HL-60 (cell line): ENCODE results near the gene STAT6.

Experiments used
- DNase-seq, 2 experiments: peaks; one replicate each; pipeline ENCODE4 v3.0.0-alpha.2; 2010 to 2020; ENCODE audit warnings: low read depth in 1 of 2, low spot score in 1 of 2
- H3K27ac ChIP-seq: fragments of 250-450 bp; sonication (Bioruptor Pico); replicated peaks from 2 replicates; pipeline ENCODE4 v1.5.1; 2020; ENCODE audit warnings: mild to moderate bottlenecking, moderate library complexity
- H3K27me3 ChIP-seq: fragments of 250-450 bp; sonication (Bioruptor Pico); 2 replicates; pipeline ENCODE4 v1.5.1; 2021; ENCODE audit warnings: mild to moderate bottlenecking, moderate library complexity; ENCODE audit not compliant: insufficient read depth, poor library complexity, severe bottlenecking
- H3K4me3 ChIP-seq: replicated peaks from 2 replicates; pipeline ENCODE4 v1.5.1; 2011; ENCODE audit warnings: mild to moderate bottlenecking, control low read depth, low read length; ENCODE audit not compliant: insufficient read depth
- CTCF ChIP-seq: IDR thresholded peaks from one replicate; pipeline ENCODE4 v1.5.1; 2011; ENCODE audit warnings: low read length, control low read depth, inconsistent platforms; ENCODE audit not compliant: insufficient read depth
- GABPA ChIP-seq: IDR thresholded peaks from 2 replicates; pipeline ENCODE4 v1.6.1; 2012; ENCODE audit warnings: low read depth
- POLR2AphosphoS5 ChIP-seq: IDR thresholded peaks from 2 replicates; pipeline ENCODE4 v1.6.1; 2012; ENCODE audit warnings: low read depth
- REST ChIP-seq: IDR thresholded peaks from 2 replicates; pipeline ENCODE4 v1.6.1; 2012; ENCODE audit warnings: low read depth; ENCODE audit not compliant: insufficient replicate concordance
- SPI1 ChIP-seq: IDR thresholded peaks from 2 replicates; pipeline ENCODE4 v1.6.1; 2012; ENCODE audit warnings: low read depth, mild to moderate bottlenecking, borderline replicate concordance

The STAT6 gene

GRCh38 chr12:57127726-57128518, 16.8 kb upstream of the STAT6 start, which contains the start of gene LRP1:
LRP1 (plus strand) TSS chr12:57128483; CDS start chr12:57128965, 482 bp downstream.
- Histone ChIP-seq H3K27me3 (peaks cover 33% of the 10 kb centered on the region), H3K27ac (no peak within 1 kb of the TSS), H3K4me3 (peak within 1 kb of the TSS; percentile 46)
- no peak for TF ChIP-seq SPI1
- TF ChIP-seq POLR2AphosphoS5: no peak
- no peak for TF ChIP-seq CTCF
- no peak for TF ChIP-seq GABPA
- no peak for TF ChIP-seq REST
- DNase-seq: no peak

GRCh38 chr12:57127101-57127725, 16.1 kb upstream of the STAT6 start:
- Histone ChIP-seq H3K27ac (no peak overlapping the region), H3K4me3 (peak overlapping the region; percentile 46), H3K27me3 (peaks cover 33% of the 10 kb centered on the region)
- peak in 1 of 2 experiments; percentile 45 for DNase-seq
- TF ChIP-seq SPI1 (no peak), CTCF (no peak), GABPA (no peak), REST (no peak), POLR2AphosphoS5 (no peak)

GRCh38 chr12:57126561-57126960, 15.4 kb upstream of the STAT6 start:
- TF ChIP-seq CTCF (no peak), SPI1 (no peak), POLR2AphosphoS5 (no peak)
- no peak for DNase-seq
- no peak overlapping the region for H3K4me3 ChIP-seq
- no peak overlapping the region for H3K27ac ChIP-seq
- H3K27me3 ChIP-seq: peaks cover 30% of the 10 kb centered on the region

- H3K4me3 ChIP-seq: no peak overlapping the region
- H3K27me3 ChIP-seq: peaks cover 30% of the 10 kb centered on the region
- TF ChIP-seq POLR2AphosphoS5 (no peak), CTCF (no peak), REST (no peak), SPI1 (no peak), GABPA (no peak)
- H3K27ac ChIP-seq: no peak overlapping the region
- DNase-seq: no peak
Observed at GRCh38 chr12:57126061-57126460, 14.9 kb upstream of the STAT6 start.
